ENCODE data around the gene LPAR2. TPM values are rescaled to one million over a fixed set of nuclear protein-coding genes. Genes with fewer than 3 reads are reported as not detected.
A peak's percentile ranks its signal among the peaks of the same experiment; 100 is the strongest.

The LPAR2 gene
- total and polyA plus RNA-seq, 8 donors, result 4.1 to 156 (median 19.0) TPM

DNA sequence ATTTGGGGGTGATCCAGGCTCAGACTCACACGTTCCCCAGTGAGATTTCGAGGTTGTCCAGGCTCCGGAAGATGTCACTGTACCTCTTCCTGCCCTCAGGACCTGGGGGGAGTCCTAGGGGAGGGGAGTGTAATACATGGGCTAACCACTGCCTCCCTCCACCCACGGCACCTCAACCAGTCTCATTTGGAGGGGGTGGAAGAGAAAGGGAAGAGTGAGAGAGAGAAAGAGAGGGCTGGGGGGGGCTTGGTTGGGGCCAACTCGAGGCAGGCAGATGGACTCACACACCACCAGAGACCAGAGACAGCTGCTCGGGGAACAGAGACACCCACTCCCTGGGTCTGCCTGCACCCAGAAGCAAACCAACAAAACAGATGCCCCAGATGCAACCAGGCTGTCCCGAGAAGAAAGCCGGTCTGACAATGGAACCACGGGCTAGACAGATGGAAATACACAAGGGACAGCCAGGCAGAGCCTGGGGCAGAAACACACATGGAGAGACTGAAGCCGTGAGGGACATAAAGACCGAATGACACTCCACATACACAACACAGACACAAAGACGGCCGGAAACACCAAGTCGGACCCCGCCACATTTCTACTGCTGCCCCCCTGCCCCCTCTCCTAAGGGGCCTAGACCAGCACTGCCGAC is 14.6 kb upstream of the LPAR2 start:
- 11 to 25% (median 21%) methylated on average over 8 to 16 of the region's 16 CpGs for WGBS, 5 donors
- TF ChIP-seq POLR2AphosphoS5 (IDR thresholded peaks at IDR 0.05) (no peak), EP300 (IDR thresholded peaks at IDR 0.05) (no peak), POLR2A (IDR thresholded peaks at IDR 0.05) (no peak)
- TF ChIP-seq, protein P1, sequence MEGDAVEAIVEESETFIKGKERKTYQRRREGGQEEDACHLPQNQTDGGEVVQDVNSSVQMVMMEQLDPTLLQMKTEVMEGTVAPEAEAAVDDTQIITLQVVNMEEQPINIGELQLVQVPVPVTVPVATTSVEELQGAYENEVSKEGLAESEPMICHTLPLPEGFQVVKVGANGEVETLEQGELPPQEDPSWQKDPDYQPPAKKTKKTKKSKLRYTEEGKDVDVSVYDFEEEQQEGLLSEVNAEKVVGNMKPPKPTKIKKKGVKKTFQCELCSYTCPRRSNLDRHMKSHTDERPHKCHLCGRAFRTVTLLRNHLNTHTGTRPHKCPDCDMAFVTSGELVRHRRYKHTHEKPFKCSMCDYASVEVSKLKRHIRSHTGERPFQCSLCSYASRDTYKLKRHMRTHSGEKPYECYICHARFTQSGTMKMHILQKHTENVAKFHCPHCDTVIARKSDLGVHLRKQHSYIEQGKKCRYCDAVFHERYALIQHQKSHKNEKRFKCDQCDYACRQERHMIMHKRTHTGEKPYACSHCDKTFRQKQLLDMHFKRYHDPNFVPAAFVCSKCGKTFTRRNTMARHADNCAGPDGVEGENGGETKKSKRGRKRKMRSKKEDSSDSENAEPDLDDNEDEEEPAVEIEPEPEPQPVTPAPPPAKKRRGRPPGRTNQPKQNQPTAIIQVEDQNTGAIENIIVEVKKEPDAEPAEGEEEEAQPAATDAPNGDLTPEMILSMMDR (IDR thresholded peaks at IDR 0.05), result no peak
- Histone ChIP-seq H3K4me1 (peaks cover 8 to 24% (median 20%) of the 10 kb centered on the region in 4 donors), H3K27me3 (no peaks in the 10 kb centered on the region), H3K27ac (peak overlapping the region; percentile 68 to 91 (median 86)), H3K36me3 (peaks cover 29 to 73% (median 55%) of the 10 kb centered on the region in 4 donors), H3K9me3 (no peaks in the 10 kb centered on the region), H3K4me3 (peak overlapping the region; percentile 63 to 87 (median 80))
- intact Hi-C loops (cut with DNase I; ENCODE audit: low total_unique reads), result loop anchor here (5.0 kb wide), 1 partner anchor 105 kb away; the partner anchor contains the start of gene CILP2
- DNase-seq, result no peak

GRCh38 chr19:19637523-19638251 is 9.7 kb upstream of the LPAR2 start:
- no peaks in the 10 kb centered on the region for H3K9me3 ChIP-seq
- H3K27ac ChIP-seq, result no peak overlapping the region
- peak; percentile 38 to 69 for DNase-seq
- peak overlapping the region in 3 of 4 donors; percentile 2 to 35 (median 22) for H3K4me3 ChIP-seq
- H3K36me3 ChIP-seq, result peaks cover 19 to 89% (median 70%) of the 10 kb centered on the region in 4 donors
- 71 to 81% (median 79%) methylated on average over 41 to 53 of the region's 53 CpGs for WGBS, 5 donors
- H3K27me3 ChIP-seq, result no peaks in the 10 kb centered on the region
- TF ChIP-seq POLR2AphosphoS5 (IDR thresholded peaks at IDR 0.05), result no peak
- TF ChIP-seq EP300 (IDR thresholded peaks at IDR 0.05), result no peak
- TF ChIP-seq, protein P1 (IDR thresholded peaks at IDR 0.05), result no peak
- no peak for TF ChIP-seq POLR2A (IDR thresholded peaks at IDR 0.05)
- H3K4me1 ChIP-seq, result peaks cover 3 to 15% (median 6%) of the 10 kb centered on the region in 4 donors
- intact Hi-C loops (cut with DNase I; ENCODE audit: low total_unique reads), result no loop called here

- Histone ChIP-seq H3K27me3 (no peaks in the 10 kb centered on the region), H3K9me3 (no peaks in the 10 kb centered on the region), H3K4me3 (peak overlapping the region in 3 of 4 donors; percentile 2 to 35 (median 22)), H3K27ac (no peak overlapping the region), H3K4me1 (peaks cover 0 to 10% (median under 1%) of the 10 kb centered on the region in 4 donors), H3K36me3 (peaks cover 19 to 94% (median 75%) of the 10 kb centered on the region in 4 donors)
- intact Hi-C loops (cut with DNase I; ENCODE audit: low total_unique reads), result no loop called here
- WGBS, 5 donors, result 55 to 74% (median 67%) methylated on average over 8 to 27 of the region's 27 CpGs
- no peak for DNase-seq
- TF ChIP-seq, protein P1 (IDR thresholded peaks at IDR 0.05), result no peak
- TF ChIP-seq POLR2A (IDR thresholded peaks at IDR 0.05) (no peak), POLR2AphosphoS5 (IDR thresholded peaks at IDR 0.05) (no peak), EP300 (IDR thresholded peaks at IDR 0.05) (no peak)
Measured at GRCh38 chr19:19637186-19637522, 9.1 kb upstream of the LPAR2 start.

GRCh38 chr19:19636573-19637185 is 8.7 kb upstream of the LPAR2 start:
- no peak for TF ChIP-seq POLR2AphosphoS5 (IDR thresholded peaks at IDR 0.05)
- Histone ChIP-seq H3K9me3 (no peaks in the 10 kb centered on the region), H3K27ac (no peak overlapping the region), H3K4me1 (peaks cover 0 to 5% (median 0%) of the 10 kb centered on the region in 4 donors), H3K4me3 (no peak overlapping the region), H3K27me3 (no peaks in the 10 kb centered on the region), H3K36me3 (peaks cover 19 to 96% (median 77%) of the 10 kb centered on the region in 4 donors)
- intact Hi-C loops (cut with DNase I; ENCODE audit: low total_unique reads), result no loop called here
- DNase-seq, result no peak
- 85 to 98% (median 94%) methylated on average over 7 to 9 of the region's 9 CpGs for WGBS, 5 donors
